ENCODE results near the gene PCDHA7.
A peak's percentile ranks its signal among the peaks of the same experiment; 100 is the strongest.
"Not testable (repeated sequence)": the region's sequence is repeated elsewhere in the genome, so short reads cannot be mapped to it uniquely, and the experiment has no call there.

PCDHA7 gene, protein sequence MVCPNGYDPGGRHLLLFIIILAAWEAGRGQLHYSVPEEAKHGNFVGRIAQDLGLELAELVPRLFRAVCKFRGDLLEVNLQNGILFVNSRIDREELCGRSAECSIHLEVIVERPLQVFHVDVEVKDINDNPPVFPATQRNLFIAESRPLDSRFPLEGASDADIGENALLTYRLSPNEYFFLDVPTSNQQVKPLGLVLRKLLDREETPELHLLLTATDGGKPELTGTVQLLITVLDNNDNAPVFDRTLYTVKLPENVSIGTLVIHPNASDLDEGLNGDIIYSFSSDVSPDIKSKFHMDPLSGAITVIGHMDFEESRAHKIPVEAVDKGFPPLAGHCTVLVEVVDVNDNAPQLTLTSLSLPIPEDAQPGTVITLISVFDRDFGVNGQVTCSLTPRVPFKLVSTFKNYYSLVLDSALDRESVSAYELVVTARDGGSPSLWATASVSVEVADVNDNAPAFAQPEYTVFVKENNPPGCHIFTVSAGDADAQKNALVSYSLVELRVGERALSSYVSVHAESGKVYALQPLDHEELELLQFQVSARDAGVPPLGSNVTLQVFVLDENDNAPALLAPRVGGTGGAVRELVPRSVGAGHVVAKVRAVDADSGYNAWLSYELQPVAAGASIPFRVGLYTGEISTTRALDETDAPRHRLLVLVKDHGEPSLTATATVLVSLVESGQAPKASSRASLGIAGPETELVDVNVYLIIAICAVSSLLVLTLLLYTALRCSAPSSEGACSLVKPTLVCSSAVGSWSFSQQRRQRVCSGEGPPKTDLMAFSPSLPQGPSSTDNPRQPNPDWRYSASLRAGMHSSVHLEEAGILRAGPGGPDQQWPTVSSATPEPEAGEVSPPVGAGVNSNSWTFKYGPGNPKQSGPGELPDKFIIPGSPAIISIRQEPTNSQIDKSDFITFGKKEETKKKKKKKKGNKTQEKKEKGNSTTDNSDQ

DNA sequence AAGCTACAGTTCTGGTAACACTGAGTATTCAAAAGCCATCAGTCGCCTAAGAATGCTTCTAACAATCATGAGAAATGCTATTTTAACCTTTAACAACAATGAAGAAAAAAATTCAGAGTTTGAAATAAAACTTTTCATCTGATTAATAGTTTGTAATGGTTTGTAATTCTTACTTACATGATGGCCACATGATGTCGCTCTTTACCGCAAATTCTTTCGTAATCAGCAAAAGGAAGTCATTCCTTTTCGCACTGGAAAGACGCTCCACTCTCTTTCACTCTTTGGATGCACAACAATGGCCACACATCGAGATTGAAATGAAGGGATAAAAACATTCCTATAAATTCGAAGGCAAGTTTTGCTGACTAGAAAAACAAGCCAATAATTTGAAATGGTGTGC, at the start of gene PCDHA7:
Gene PCDHA7 (plus strand): TSS at position 277 of the 400 bp plus-strand sequence. CDS start 115 bp downstream, at position 392.
- DNase-seq = peak; percentile 10

- DNase-seq = no peak
Observed at GRCh38 chr5:140785905-140786686, 48.0 kb upstream of the PCDHA7 start, which contains the start of gene PCDHA1. PCDHA1 (plus strand) TSS chr5:140786140.

GRCh38 chr5:140787422-140787821, 46.6 kb upstream of the PCDHA7 start:
- DNase-seq = not testable (repeated sequence)

GRCh38 chr5:140787849-140788504, 46.1 kb upstream of the PCDHA7 start:
- not testable (repeated sequence) for DNase-seq

DNA sequence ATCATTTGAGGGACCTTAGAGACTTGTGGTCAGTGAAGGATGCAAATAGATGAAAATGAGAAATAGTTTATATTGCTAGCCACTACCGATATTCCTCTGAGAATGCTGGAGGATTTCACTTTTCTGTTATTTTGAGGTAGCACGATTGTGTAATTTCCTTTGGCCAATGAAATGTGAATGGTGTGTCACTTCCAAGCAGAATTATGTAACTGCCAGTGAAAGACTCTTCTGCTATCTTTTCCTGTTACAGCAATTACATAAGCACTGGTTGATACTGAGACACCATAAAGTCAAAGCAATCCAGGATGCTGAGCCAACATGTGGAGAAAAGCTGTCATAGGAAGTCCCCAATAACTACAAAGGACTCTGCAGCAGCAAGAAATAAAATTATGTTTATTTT, 43.0 kb upstream of the PCDHA7 start:
- no peak for DNase-seq

- no peak for DNase-seq
Observed at GRCh38 chr5:140794595-140795258, 39.3 kb upstream of the PCDHA7 start, which contains the start of gene PCDHA2. PCDHA2 (plus strand) TSS chr5:140794852.

DNA sequence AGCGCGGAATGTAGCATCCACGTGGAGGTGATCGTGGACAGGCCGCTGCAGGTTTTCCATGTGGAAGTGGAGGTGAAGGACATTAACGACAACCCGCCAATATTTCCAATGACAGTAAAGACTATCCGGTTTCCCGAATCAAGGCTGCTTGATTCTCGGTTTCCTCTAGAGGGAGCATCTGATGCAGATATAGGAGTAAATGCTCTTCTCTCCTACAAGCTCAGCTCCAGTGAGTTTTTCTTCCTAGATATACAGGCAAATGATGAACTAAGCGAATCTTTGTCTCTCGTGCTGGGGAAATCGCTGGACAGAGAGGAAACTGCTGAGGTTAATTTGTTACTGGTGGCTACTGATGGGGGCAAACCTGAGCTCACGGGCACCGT, 38.8 kb upstream of the PCDHA7 start:
- no peak for DNase-seq

DNA sequence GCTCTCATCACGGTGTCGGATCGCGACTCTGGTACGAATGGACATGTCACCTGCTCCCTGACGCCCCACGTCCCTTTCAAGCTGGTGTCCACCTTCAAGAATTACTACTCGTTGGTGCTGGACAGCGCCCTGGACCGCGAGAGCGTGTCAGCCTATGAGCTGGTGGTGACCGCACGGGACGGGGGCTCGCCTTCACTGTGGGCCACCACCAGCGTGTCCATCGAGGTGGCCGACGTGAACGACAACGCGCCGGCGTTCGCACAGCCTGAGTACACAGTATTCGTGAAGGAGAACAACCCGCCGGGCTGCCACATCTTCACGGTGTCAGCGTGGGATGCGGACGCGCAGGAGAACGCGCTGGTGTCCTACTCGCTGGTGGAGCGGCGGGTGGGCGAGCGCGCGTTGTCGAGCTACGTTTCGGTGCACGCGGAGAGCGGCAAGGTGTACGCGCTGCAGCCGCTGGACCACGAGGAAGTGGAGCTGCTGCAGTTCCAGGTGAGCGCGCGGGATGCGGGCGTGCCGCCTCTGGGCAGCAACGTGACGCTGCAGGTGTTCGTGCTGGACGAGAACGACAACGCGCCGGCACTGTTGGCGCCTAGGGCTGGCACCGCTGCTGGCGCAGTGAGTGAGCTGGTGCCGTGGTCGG, 37.9 kb upstream of the PCDHA7 start:
- DNase-seq = not testable (repeated sequence)

GRCh38 chr5:140796718-140797095, 37.4 kb upstream of the PCDHA7 start:
- DNase-seq = no peak

GRCh38 chr5:140800816-140801493, 33.1 kb upstream of the PCDHA7 start, which contains the start of gene PCDHA3:
PCDHA3 (plus strand) TSS chr5:140801057.
- peak; percentile 50 for DNase-seq

DNA sequence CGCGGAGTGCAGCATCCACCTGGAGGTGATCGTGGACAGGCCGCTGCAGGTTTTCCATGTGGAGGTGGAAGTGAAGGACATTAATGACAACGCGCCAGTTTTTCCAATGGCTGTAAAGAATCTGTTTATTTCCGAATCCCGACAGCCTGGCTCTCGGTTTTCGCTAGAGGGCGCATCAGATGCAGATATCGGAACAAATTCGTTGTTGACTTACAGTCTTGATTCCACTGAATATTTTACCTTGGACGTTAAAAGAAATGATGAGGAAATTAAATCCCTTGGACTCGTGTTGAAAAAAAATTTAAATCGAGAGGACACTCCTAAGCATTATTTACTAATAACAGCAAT, 32.6 kb upstream of the PCDHA7 start:
- DNase-seq = peak; percentile 2

DNA sequence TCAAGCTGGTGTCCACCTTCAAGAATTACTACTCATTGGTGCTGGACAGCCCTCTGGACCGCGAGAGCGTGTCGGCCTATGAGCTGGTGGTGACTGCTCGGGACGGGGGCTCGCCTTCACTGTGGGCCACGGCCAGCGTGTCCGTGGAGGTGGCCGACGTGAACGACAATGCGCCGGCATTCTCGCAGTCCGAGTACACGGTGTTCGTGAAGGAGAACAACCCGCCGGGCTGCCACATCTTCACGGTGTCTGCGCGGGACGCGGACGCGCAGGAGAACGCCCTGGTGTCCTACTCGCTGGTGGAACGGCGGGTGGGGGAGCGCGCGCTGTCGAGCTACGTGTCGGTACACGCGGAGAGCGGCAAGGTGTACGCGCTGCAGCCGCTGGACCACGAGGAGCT, 31.7 kb upstream of the PCDHA7 start:
- not testable (repeated sequence) for DNase-seq

DNA sequence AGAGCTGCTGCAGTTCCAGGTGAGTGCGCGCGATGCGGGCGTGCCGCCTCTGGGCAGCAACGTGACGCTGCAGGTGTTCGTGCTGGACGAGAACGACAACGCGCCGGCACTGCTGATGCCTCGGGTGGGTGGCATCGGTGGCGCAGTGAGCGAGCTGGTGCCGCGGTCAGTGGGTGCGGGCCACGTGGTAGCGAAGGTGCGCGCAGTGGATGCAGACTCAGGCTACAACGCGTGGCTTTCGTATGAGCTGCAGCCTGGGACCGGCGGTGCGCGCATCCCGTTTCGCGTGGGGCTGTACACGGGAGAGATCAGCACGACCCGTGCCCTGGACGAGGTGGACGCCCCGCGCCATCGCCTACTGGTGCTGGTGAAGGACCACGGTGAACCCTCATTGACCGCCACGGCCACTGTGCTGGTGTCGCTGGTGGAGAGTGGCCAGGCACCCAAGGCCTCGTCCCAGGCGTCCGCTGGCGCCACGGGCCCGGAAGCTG, 31.2 kb upstream of the PCDHA7 start:
- no peak for DNase-seq

GRCh38 chr5:140806834-140807775, 27.0 kb upstream of the PCDHA7 start, which contains the start of gene PCDHA4:
PCDHA4 (plus strand) TSS chr5:140807068.
- DNase-seq = peak; percentile 16

DNA sequence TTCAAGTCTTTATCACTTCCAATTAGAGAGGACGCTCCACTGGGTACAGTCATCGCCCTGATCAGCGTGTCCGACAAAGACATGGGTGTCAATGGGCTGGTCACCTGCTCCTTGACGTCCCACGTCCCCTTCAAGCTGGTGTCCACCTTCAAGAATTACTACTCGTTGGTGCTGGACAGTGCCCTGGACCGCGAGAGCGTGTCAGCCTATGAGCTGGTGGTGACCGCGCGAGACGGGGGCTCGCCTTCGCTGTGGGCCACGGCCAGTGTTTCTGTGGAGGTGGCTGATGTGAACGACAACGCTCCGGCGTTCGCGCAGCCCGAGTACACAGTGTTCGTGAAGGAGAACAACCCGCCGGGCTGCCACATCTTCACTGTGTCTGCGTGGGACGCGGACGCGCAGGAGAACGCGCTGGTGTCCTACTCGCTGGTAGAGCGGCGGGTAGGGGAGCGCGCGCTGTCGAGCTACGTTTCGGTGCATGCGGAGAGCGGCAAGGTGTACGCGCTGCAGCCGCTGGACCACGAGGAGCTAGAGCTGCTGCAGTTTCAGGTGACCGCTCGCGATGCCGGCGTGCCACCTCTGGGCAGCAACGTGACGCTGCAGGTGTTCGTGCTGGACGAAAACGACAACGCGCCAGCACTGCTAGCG, 25.7 kb upstream of the PCDHA7 start:
- not testable (repeated sequence) for DNase-seq

DNA sequence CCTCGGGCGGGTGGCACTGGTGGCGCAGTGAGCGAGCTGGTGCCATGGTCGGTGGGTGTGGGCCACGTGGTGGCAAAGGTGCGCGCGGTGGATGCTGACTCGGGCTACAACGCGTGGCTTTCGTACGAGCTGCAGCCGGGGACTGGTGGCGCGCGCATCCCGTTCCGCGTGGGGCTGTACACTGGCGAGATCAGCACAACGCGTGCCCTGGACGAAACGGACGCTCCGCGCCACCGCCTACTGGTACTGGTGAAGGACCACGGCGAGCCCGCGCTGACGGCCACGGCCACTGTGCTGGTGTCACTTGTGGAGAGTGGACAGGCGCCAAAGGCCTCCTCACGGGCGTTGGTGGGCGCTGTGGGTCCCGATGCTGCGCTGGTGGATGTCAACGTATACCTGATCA, 25.2 kb upstream of the PCDHA7 start:
- DNase-seq = no peak

- DNase-seq = peak; percentile 19
Observed at GRCh38 chr5:140821375-140822280, 12.4 kb upstream of the PCDHA7 start, which contains the start of gene PCDHA5. PCDHA5 (plus strand) TSS chr5:140821613.

All from eye (tissue), 1 donor.